GM12878 (cell line): Measurements from ENCODE around the gene PRDM2. TPM values are rescaled to one million over a fixed set of nuclear protein-coding genes. Genes with fewer than 3 reads are reported as not detected.
A peak's percentile ranks its signal among the peaks of the same experiment; 100 is the strongest.

Experiments used
- CBX3 ChIP-seq: fragments of 200-600 bp; sonication (generic); IDR thresholded peaks from 2 replicates; pipeline ENCODE4 v1.6.1; 2016; ENCODE audit warnings: low read depth, borderline replicate concordance
- CHD1 ChIP-seq: IDR thresholded peaks from 2 replicates; pipeline ENCODE4 v1.6.1; 2012; ENCODE audit warnings: low read depth, low read length, improper control_type of control experiment
- CHD2 ChIP-seq: IDR thresholded peaks from 2 replicates; pipeline ENCODE4 v1.6.1; 2011; ENCODE audit warnings: low read depth, low read length, improper control_type of control experiment, borderline replicate concordance
- EP300 ChIP-seq, 2 experiments: fragments of 150-350 bp in 1 of 2; IDR thresholded peaks; 2 replicates each; pipeline ENCODE4 v1.6.1; 2011 to 2012; ENCODE audit warnings: low read depth in 2 of 2, low read length in 2 of 2, borderline replicate concordance in 1 of 2, improper control_type of control experiment in 1 of 2, inconsistent platforms in 1 of 2; ENCODE audit not compliant: control insufficient read depth in 1 of 2
- MYB ChIP-seq: fragments of 150-350 bp; IDR thresholded peaks from 2 replicates; pipeline ENCODE4 v1.6.1; 2014; ENCODE audit warnings: mild to moderate bottlenecking, low read depth, low read length, borderline replicate concordance
- NFIC ChIP-seq: IDR thresholded peaks from 2 replicates; pipeline ENCODE4 v1.6.1; 2012; ENCODE audit warnings: low read depth, mild to moderate bottlenecking, inconsistent platforms, low read length, moderate library complexity
- PAX8 ChIP-seq: fragments of 450-650 bp; IDR thresholded peaks from 2 replicates; pipeline ENCODE4 v1.6.1; 2017; ENCODE audit warnings: mild to moderate bottlenecking, moderate library complexity
- PML ChIP-seq: IDR thresholded peaks from 2 replicates; pipeline ENCODE4 v1.6.1; 2012; ENCODE audit warnings: low read length, inconsistent platforms
- POLR2AphosphoS2 ChIP-seq: IDR thresholded peaks from 2 replicates; pipeline ENCODE4 v1.6.1; 2011; ENCODE audit warnings: low read depth, mild to moderate bottlenecking, low read length, improper control_type of control experiment, moderate library complexity
- SREBF1 ChIP-seq: IDR thresholded peaks from 2 replicates; pipeline ENCODE4 v1.6.1; 2012; ENCODE audit warnings: mild to moderate bottlenecking, low read length
- TAF1 ChIP-seq: IDR thresholded peaks from 2 replicates; pipeline ENCODE4 v1.6.1; 2011; ENCODE audit warnings: mild to moderate bottlenecking, low read depth, low read length, borderline replicate concordance
- ZNF384 ChIP-seq: IDR thresholded peaks from 2 replicates; pipeline ENCODE4 v1.6.1; 2012; ENCODE audit warnings: low read depth, mild to moderate bottlenecking, low read length, improper control_type of control experiment, borderline replicate concordance
- ZSCAN29 ChIP-seq: fragments of 450-650 bp; IDR thresholded peaks from 2 replicates; pipeline ENCODE4 v1.6.1; 2017; ENCODE audit warnings: mild to moderate bottlenecking, moderate library complexity
- polyA plus RNA-seq, 11 experiments: library from polyadenylated mRNA; depleted of rRNA in 4 of 11; unstranded in 6 of 11; stranded (reverse) in 5 of 11; fragments of >200 nt; fragmentation: Nextera tagmentation in 4 of 11; fragmentation: Illumina TruSeq in 1 of 11; extraction: Ambion mirVana in 4 of 11; extraction: Trizol in 1 of 11; gene quantifications; 1 replicate in 1 of 11; 2 replicates in 10 of 11; pipeline versions ENCODE4 v1.2.1 to v1.2.3, GENCODE V29; 2011 to 2016; ENCODE audit warnings: inconsistent platforms in 2 of 11, missing spikeins in 2 of 11, low read depth in 1 of 11
- total RNA-seq, 4 experiments: library from RNA; depleted of rRNA in 3 of 4; stranded (reverse); fragments of >200 nt in 3 of 4; fragmentation: Illumina TruSeq in 1 of 4; extraction: Trizol in 1 of 4; gene quantifications; 2 replicates each; pipeline versions ENCODE4 v1.2.1 to v1.2.3, GENCODE V29; 2013 to 2021
- TF ChIP-seq, protein P1 (sequence below): fragments of 450-650 bp; IDR thresholded peaks from 2 replicates; pipeline ENCODE4 v1.6.1; 2018; ENCODE audit warnings: mild to moderate bottlenecking, low read depth, moderate library complexity; ENCODE audit not compliant: partially characterized antibody
- TF ChIP-seq, protein P2 (sequence below): fragments of 450-650 bp; IDR thresholded peaks from 2 replicates; pipeline ENCODE4 v1.6.1; 2017; ENCODE audit warnings: low read depth, mild to moderate bottlenecking, moderate library complexity
- TF ChIP-seq, protein P3 (sequence below): fragments of 450-650 bp; IDR thresholded peaks from 2 replicates; pipeline ENCODE4 v1.6.1; 2016; ENCODE audit warnings: mild to moderate bottlenecking
- TF ChIP-seq, protein P4 (sequence below): fragments of 450-650 bp; IDR thresholded peaks from 2 replicates; pipeline ENCODE4 v1.6.1; 2017; ENCODE audit warnings: mild to moderate bottlenecking, moderate library complexity
- TF ChIP-seq, protein P5 (sequence below): IDR thresholded peaks from 2 replicates; pipeline ENCODE4 v1.6.1; 2012; ENCODE audit warnings: low read depth, low read length, improper control_type of control experiment

Gene PRDM2
- total and polyA plus RNA-seq, 10 of the 15 experiments (the other 5 are each of a cell fraction or from before 2014, with no cell fraction given), result 8.4 to 45.1 (median 23.5) TPM

DNA sequence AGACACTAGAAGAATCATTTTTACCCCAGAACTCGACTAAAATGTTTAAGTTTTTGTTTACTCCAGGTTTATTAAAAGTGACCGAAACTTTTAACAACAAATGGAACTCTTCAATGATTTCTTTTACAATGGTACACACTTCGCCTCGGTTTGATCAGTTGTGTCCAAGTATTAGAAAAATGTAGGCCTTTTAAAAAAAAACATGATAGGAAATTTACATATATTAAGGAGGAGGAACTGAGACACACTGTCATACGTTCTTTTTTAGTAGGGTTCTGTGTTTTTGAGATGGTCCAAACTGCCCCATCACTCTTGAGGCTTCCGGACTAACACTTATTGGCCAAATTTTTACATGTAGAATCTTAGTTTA, 1.3 kb downstream of the PRDM2 start (continued):
- TF ChIP-seq, protein P1, sequence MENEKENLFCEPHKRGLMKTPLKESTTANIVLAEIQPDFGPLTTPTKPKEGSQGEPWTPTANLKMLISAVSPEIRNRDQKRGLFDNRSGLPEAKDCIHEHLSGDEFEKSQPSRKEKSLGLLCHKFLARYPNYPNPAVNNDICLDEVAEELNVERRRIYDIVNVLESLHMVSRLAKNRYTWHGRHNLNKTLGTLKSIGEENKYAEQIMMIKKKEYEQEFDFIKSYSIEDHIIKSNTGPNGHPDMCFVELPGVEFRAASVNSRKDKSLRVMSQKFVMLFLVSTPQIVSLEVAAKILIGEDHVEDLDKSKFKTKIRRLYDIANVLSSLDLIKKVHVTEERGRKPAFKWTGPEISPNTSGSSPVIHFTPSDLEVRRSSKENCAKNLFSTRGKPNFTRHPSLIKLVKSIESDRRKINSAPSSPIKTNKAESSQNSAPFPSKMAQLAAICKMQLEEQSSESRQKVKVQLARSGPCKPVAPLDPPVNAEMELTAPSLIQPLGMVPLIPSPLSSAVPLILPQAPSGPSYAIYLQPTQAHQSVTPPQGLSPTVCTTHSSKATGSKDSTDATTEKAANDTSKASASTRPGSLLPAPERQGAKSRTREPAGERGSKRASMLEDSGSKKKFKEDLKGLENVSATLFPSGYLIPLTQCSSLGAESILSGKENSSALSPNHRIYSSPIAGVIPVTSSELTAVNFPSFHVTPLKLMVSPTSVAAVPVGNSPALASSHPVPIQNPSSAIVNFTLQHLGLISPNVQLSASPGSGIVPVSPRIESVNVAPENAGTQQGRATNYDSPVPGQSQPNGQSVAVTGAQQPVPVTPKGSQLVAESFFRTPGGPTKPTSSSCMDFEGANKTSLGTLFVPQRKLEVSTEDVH, result peak; percentile 42
- 0 out of 2 replicates have a peak, but pooled peaks have one; percentile 5 for TF ChIP-seq MYB
- TF ChIP-seq, protein P2, sequence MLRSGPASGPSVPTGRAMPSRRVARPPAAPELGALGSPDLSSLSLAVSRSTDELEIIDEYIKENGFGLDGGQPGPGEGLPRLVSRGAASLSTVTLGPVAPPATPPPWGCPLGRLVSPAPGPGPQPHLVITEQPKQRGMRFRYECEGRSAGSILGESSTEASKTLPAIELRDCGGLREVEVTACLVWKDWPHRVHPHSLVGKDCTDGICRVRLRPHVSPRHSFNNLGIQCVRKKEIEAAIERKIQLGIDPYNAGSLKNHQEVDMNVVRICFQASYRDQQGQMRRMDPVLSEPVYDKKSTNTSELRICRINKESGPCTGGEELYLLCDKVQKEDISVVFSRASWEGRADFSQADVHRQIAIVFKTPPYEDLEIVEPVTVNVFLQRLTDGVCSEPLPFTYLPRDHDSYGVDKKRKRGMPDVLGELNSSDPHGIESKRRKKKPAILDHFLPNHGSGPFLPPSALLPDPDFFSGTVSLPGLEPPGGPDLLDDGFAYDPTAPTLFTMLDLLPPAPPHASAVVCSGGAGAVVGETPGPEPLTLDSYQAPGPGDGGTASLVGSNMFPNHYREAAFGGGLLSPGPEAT, result 0 out of 2 replicates have a peak, but pooled peaks have one; percentile 20
- TF ChIP-seq EP300 (IDR thresholded peaks at IDR 0.05; ENCODE audit: borderline replicate concordance in 1 of 2, control insufficient read depth in 1 of 2, low read depth in 2 of 2, low read length in 2 of 2), result peak; percentile 16 to 53; a peak in 1 of 4 replicates
- TF ChIP-seq, protein P3, sequence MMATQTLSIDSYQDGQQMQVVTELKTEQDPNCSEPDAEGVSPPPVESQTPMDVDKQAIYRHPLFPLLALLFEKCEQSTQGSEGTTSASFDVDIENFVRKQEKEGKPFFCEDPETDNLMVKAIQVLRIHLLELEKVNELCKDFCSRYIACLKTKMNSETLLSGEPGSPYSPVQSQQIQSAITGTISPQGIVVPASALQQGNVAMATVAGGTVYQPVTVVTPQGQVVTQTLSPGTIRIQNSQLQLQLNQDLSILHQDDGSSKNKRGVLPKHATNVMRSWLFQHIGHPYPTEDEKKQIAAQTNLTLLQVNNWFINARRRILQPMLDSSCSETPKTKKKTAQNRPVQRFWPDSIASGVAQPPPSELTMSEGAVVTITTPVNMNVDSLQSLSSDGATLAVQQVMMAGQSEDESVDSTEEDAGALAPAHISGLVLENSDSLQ, result peak; percentile 53; the same call in 1 of the 2 replicates
- peak; percentile 36; the same call in 1 of the 2 replicates for TF ChIP-seq NFIC
- TF ChIP-seq ZNF384, result peak; percentile 81
- peak; percentile 8; the same call in 1 of the 2 replicates for TF ChIP-seq SREBF1
- TF ChIP-seq CHD2, result 0 out of 2 replicates have a peak, but pooled peaks have one; percentile 26
- TF ChIP-seq TAF1, result peak; percentile 21; the same call in 1 of the 2 replicates
- 0 out of 2 replicates have a peak, but pooled peaks have one; percentile 39 for TF ChIP-seq PML
- no peak for TF ChIP-seq POLR2AphosphoS2
- TF ChIP-seq PAX8, result peak; percentile 17; the same call in 1 of the 2 replicates
- TF ChIP-seq, protein P4, sequence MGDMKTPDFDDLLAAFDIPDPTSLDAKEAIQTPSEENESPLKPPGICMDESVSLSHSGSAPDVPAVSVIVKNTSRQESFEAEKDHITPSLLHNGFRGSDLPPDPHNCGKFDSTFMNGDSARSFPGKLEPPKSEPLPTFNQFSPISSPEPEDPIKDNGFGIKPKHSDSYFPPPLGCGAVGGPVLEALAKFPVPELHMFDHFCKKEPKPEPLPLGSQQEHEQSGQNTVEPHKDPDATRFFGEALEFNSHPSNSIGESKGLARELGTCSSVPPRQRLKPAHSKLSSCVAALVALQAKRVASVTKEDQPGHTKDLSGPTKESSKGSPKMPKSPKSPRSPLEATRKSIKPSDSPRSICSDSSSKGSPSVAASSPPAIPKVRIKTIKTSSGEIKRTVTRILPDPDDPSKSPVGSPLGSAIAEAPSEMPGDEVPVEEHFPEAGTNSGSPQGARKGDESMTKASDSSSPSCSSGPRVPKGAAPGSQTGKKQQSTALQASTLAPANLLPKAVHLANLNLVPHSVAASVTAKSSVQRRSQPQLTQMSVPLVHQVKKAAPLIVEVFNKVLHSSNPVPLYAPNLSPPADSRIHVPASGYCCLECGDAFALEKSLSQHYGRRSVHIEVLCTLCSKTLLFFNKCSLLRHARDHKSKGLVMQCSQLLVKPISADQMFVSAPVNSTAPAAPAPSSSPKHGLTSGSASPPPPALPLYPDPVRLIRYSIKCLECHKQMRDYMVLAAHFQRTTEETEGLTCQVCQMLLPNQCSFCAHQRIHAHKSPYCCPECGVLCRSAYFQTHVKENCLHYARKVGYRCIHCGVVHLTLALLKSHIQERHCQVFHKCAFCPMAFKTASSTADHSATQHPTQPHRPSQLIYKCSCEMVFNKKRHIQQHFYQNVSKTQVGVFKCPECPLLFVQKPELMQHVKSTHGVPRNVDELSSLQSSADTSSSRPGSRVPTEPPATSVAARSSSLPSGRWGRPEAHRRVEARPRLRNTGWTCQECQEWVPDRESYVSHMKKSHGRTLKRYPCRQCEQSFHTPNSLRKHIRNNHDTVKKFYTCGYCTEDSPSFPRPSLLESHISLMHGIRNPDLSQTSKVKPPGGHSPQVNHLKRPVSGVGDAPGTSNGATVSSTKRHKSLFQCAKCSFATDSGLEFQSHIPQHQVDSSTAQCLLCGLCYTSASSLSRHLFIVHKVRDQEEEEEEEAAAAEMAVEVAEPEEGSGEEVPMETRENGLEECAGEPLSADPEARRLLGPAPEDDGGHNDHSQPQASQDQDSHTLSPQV, result no peak
- TF ChIP-seq, protein P5, sequence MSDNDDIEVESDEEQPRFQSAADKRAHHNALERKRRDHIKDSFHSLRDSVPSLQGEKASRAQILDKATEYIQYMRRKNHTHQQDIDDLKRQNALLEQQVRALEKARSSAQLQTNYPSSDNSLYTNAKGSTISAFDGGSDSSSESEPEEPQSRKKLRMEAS, result peak; percentile 38; the same call in 1 of the 2 replicates
- no peak for TF ChIP-seq ZSCAN29
- peak; percentile 76; the same call in 1 of the 2 replicates for TF ChIP-seq CHD1
- no peak for TF ChIP-seq CBX3
